ENCODE data around the gene SYT11. TPM values are rescaled to one million over a fixed set of nuclear protein-coding genes. Genes with fewer than 3 reads are reported as not detected.

Gene SYT11
- total RNA-seq, 4 donors from 2014 or later, result 3.3 to 9.1 (median 3.6) TPM

DNA sequence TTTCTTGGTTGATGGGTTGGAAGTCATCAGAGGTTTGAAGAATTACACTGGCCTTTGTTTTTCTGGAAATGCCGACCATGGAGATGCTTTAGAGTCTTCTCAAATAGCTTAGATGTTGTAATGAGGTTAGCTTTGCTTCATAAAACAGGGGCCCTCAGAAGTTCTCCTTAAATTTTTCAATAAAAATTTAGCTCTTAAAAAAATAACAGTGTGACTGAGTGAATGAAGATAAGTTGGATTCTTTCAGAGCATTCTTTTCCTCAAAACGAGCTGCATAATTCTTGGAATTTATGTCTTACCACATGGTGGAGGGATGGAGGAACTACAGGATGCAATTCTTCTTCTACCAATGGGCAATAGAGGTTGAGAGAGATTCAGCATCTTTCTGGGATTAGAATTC, 23.4 kb downstream of the SYT11 start:
- no peaks in the 10 kb centered on the region for H3K36me3 ChIP-seq
- 65 to 77% methylated on average over 2 of the region's 2 CpGs for WGBS, 2 donors
- no peaks in the 10 kb centered on the region for H3K27me3 ChIP-seq
- H3K4me1 ChIP-seq, result no peaks in the 10 kb centered on the region
- no peak for TF ChIP-seq POLR2A (IDR thresholded peaks at IDR 0.05)
- TF ChIP-seq, protein P1, sequence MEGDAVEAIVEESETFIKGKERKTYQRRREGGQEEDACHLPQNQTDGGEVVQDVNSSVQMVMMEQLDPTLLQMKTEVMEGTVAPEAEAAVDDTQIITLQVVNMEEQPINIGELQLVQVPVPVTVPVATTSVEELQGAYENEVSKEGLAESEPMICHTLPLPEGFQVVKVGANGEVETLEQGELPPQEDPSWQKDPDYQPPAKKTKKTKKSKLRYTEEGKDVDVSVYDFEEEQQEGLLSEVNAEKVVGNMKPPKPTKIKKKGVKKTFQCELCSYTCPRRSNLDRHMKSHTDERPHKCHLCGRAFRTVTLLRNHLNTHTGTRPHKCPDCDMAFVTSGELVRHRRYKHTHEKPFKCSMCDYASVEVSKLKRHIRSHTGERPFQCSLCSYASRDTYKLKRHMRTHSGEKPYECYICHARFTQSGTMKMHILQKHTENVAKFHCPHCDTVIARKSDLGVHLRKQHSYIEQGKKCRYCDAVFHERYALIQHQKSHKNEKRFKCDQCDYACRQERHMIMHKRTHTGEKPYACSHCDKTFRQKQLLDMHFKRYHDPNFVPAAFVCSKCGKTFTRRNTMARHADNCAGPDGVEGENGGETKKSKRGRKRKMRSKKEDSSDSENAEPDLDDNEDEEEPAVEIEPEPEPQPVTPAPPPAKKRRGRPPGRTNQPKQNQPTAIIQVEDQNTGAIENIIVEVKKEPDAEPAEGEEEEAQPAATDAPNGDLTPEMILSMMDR (IDR thresholded peaks at IDR 0.05), result no peak
- no peak for DNase-seq
- H3K9me3 ChIP-seq, result no peaks in the 10 kb centered on the region
- intact Hi-C loops (cut with DNase I), result no loop called here
- H3K27ac ChIP-seq, result no peak overlapping the region
- H3K4me3 ChIP-seq (replicated peaks in 1 of 3), result no peak overlapping the region

DNA sequence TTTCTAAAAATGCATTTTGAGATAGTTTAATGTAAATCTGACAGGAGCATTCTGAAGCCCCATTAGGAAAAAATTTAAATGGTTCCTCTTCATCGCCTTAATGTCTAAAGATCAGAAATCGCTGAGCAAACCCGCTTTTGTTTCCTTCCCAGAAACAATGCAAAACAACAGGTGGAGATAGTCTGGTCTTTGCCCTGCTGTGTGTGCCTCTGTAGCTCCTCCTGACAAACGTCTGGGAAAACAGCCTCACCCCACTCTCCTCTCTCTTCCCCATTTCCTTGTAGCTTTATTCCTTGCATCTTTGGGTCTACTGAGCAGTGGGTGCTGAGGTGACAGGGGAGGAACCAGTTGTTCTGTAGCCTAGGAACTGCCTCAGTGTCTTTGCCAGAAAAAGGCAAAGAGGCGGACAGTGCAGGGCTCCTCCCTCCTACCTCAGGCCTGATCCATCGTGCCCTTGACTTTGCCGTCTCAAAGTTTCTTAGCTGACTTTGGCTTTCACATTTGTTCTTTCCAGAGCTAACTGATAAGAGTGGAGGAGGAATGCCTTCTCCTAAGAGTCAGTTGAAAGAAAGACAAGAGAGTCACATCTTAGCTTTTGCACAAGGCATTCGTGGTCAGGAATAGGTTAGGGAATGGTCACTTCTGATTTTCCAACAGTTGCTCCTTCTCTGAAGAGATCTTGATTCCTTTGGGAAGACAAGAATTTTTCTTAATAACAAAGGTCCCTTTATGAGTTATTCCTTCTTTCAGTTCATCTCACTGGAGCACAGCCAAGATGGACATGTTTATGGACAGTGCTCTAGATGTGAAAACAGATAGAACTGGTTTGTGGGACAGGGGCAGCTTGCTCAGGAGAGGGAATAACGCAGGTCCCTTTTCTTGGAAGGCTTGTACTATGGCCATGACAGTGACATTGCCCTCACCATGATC, 24.9 kb downstream of the SYT11 start:
- DNase-seq, result no peak
- H3K4me1 ChIP-seq, result no peaks in the 10 kb centered on the region
- no peaks in the 10 kb centered on the region for H3K9me3 ChIP-seq
- intact Hi-C loops (cut with DNase I), result no loop called here
- no peaks in the 10 kb centered on the region for H3K36me3 ChIP-seq
- no peaks in the 10 kb centered on the region for H3K27me3 ChIP-seq
- 71 to 74% methylated on average over 9 of the region's 9 CpGs for WGBS, 2 donors
- H3K4me3 ChIP-seq (replicated peaks in 1 of 3), result no peak overlapping the region
- H3K27ac ChIP-seq, result no peak overlapping the region
- TF ChIP-seq, protein P1 (IDR thresholded peaks at IDR 0.05), result no peak
- TF ChIP-seq POLR2A (IDR thresholded peaks at IDR 0.05), result no peak

DNA sequence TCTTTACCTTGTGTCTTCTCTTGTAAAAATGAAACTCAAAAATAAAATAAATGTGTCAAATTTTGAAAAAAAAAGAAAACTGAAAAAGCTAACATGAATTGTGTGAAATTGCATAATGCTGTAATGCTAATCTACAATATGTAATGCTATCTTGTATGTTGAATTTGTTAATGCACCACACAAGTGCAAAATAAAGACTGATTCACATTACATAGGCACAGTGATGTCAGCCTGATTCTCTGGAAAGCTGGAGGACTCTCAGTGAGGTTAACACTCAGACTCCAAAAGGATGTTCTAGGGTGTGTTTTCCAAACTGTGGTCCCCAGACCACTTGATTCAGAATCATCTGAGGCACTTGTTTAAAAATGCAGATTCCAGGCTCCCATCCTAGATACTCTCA, 25.6 kb downstream of the SYT11 start:
- Histone ChIP-seq H3K4me1 (no peaks in the 10 kb centered on the region), H3K36me3 (no peaks in the 10 kb centered on the region), H3K4me3 (replicated peaks in 1 of 3) (no peak overlapping the region), H3K27me3 (no peaks in the 10 kb centered on the region), H3K9me3 (no peaks in the 10 kb centered on the region), H3K27ac (no peak overlapping the region)
- TF ChIP-seq POLR2A (IDR thresholded peaks at IDR 0.05), result no peak
- TF ChIP-seq, protein P1 (IDR thresholded peaks at IDR 0.05), result no peak
- no peak for DNase-seq
- intact Hi-C loops (cut with DNase I), result no loop called here

DNA sequence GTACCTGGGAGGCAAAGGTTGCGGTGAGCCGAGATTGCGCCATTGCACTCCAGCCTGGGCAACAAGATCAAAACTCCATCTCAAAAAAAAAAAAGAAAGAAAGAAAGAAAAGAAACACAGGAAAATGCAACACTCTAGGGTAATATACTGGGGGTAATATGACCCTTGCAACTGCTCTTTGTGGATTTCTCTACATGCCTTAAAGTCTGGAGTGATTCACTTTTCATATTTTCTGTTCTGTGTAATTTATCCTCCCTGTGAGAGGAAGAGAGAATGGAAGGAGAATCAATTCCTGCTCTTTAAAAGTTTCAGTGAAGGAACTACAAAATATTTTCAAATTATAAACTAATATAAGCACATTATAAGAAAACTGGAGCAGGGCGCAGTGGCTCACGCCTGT, 29.1 kb downstream of the SYT11 start:
- intact Hi-C loops (cut with DNase I), result no loop called here
- TF ChIP-seq, protein P1 (IDR thresholded peaks at IDR 0.05), result no peak
- TF ChIP-seq POLR2A (IDR thresholded peaks at IDR 0.05), result no peak
- no peak for DNase-seq
- no peaks in the 10 kb centered on the region for H3K27me3 ChIP-seq
- peaks cover 0 to 9% of the 10 kb centered on the region in 2 donors for H3K4me1 ChIP-seq
- H3K4me3 ChIP-seq (replicated peaks in 1 of 3), result no peak overlapping the region
- WGBS, 2 donors, result 98% methylated on average over 5 of the region's 5 CpGs
- H3K27ac ChIP-seq, result no peak overlapping the region
- no peaks in the 10 kb centered on the region for H3K36me3 ChIP-seq
- no peaks in the 10 kb centered on the region for H3K9me3 ChIP-seq

DNA sequence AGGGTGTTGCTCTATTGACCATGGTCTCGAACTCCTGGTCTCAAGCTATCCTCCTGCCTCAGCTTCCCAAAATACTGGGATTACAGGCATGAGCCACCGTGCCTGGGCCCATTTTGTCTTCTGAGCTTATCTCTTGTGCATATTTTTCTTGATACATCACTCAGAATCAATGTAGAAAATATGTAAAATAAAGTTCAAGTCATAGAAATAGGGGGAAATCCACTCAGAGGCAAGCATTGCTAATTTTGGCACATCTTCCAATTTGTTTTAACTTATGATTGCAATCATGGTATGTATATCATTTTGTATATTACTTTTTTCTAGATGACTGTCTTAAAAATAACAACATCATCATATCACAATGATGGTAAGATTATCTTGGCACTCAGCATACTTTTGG, 30.2 kb downstream of the SYT11 start:
- H3K9me3 ChIP-seq, result no peaks in the 10 kb centered on the region
- H3K27me3 ChIP-seq, result no peaks in the 10 kb centered on the region
- TF ChIP-seq, protein P1 (IDR thresholded peaks at IDR 0.05), result no peak
- no peak for TF ChIP-seq POLR2A (IDR thresholded peaks at IDR 0.05)
- intact Hi-C loops (cut with DNase I), result no loop called here
- 77 to 79% methylated on average over 2 of the region's 2 CpGs for WGBS, 2 donors
- no peak overlapping the region for H3K4me3 ChIP-seq (replicated peaks in 1 of 3)
- H3K27ac ChIP-seq, result no peak overlapping the region
- no peaks in the 10 kb centered on the region for H3K36me3 ChIP-seq
- H3K4me1 ChIP-seq, result peaks cover 0 to 9% of the 10 kb centered on the region in 2 donors
- no peak for DNase-seq

Measured in thyroid gland (tissue), 4 donors.